GM12891 (cell line): ENCODE measurements around the gene PELI3.

Source experiments
- PAX5 ChIP-seq: IDR thresholded peaks from 2 replicates; pipeline ENCODE4 v1.6.1; 2011; ENCODE audit warnings: low read length, moderate library complexity, mild to moderate bottlenecking; ENCODE audit not compliant: insufficient read depth, severe bottlenecking
- POLR2A ChIP-seq: IDR thresholded peaks from 2 replicates; pipeline ENCODE4 v1.6.1; 2011; ENCODE audit warnings: low read depth, low read length, control low read depth
- POLR2AphosphoS5 ChIP-seq: IDR thresholded peaks from 2 replicates; pipeline ENCODE4 v1.6.1; 2011; ENCODE audit warnings: low read depth, low read length, control low read depth
- POU2F2 ChIP-seq: IDR thresholded peaks from 2 replicates; pipeline ENCODE4 v1.6.1; 2011; ENCODE audit warnings: low read depth, mild to moderate bottlenecking, control low read depth, low read length, moderate library complexity
- SPI1 ChIP-seq: IDR thresholded peaks from 2 replicates; pipeline ENCODE4 v1.6.1; 2011; ENCODE audit warnings: low read depth, low read length, control low read depth
- TAF1 ChIP-seq: IDR thresholded peaks from 2 replicates; pipeline ENCODE4 v1.6.1; 2011; ENCODE audit warnings: low read depth, low read length, control low read depth

- no peak for TF ChIP-seq POLR2A
- TF ChIP-seq POLR2AphosphoS5, result no peak
- TF ChIP-seq TAF1, result no peak
- no peak for TF ChIP-seq SPI1
- no peak for TF ChIP-seq PAX5
- TF ChIP-seq POU2F2, result no peak
Observed at GRCh38 chr11:66479394-66480116, 12.8 kb downstream of the PELI3 start.
